ENCODE results near the gene CRTC2.

GRCh38 chr1:153991806-153992205, 33.4 kb upstream of the CRTC2 start:
- TF ChIP-seq CTCF (conservative IDR thresholded peaks at IDR 0.05 in 1 of 2, IDR thresholded peaks at IDR 0.05 in 1 of 2; ENCODE audit: low read depth in 1 of 2, low read length in 2 of 2): no peak
- no peak for TF ChIP-seq EZH2 (IDR thresholded peaks at IDR 0.05; ENCODE audit: low read length, missing control alignments)

Measured in fibroblast of lung (primary cell).